NK-92 treated with Interleukin-12 subunit alpha and Interleukin-12 subunit beta, amount 100 ng/mL, for 24 hours (cell line): ENCODE data around the gene ERVW-1.
A peak's percentile ranks its signal among the peaks of the same experiment; 100 is the strongest.
"Not testable (repeated sequence)": the region's sequence is repeated elsewhere in the genome, so short reads cannot be mapped to it uniquely, and the experiment has no call there.

ENCODE experiments used
- DNase-seq: peaks from one replicate; lab custom pipeline; 2025; lab: John Stamatoyannopoulos, UW

ERVW-1 gene

DNA sequence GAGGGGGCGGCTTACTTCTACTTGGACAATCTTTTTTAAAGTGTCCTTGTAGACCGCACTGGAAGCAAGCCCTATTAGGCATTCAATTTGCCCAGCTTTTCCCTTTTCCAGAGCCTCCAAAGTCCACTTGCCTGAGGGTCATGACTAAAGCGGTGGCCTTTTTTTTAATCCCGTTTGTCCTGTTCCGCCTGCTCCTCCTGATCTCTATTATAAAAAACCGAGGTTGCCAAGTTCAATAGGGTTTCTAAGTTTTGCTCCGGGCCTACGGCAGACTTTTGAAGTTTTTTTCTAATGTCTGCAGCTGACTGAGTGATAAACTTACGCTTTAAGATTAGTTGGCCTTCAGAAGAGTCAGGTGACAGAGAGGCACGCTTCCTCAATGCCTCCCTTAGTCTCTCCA, 3.8 kb downstream of the ERVW-1 start:
- not testable (repeated sequence) for DNase-seq

DNA sequence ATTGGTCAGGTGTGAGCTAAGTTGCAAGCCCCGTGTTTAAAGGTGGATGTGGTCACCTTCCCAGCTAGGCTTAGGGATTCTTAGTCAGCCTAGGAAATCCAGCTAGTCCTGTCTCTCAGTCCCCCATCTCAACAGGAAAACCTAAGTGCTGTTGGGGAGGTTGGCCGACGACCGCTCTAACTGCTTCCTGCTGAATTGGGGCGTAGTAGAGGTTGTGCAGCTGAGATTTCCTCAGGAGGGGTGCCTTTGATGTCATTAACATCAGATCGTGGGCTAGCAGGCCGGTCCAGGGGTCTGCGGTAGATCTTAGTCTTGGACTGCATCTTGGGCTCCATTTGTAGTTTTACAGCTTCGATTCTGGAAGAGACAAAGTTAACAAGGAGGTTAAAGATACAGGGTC, 9.2 kb downstream of the ERVW-1 start:
- not testable (repeated sequence) for DNase-seq

DNA sequence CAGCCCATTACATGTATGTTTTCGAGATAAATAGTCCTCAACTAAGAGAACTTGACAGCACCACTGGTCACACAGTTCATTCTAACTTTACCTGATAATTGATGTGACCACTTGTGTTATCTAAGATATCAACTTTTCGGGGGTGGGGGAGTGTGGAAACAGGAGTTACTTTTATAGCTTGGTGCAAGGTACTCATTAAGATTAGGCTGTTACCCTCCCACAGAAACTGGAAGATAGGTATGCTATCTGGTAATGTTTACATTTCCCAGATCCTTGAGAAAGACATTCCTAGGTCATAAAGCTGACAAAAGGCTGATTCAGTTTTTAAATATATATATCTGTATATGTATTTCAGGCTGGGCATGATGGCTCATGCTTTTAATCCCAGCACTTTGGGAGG, 11.1 kb downstream of the ERVW-1 start:
- no peak for DNase-seq

DNA sequence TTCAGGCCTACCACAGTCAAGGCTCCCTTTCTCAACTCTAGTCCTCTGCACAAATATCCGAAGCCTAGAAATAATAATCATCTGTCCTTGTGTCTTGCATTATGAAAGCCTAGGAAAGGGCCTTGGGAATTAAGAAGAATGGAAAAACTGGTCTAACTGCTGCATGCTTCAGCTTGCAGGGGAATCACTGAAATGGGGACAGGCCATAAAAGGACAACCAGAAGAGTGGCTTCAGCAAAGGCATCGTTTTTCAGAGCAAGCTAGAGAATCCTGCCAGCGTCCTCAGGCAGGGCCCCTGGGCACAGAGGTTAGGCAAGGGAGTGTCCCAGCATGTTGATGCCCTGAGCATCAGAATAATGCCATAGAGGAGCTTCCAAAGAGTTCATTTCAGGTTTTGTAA, 13.2 kb downstream of the ERVW-1 start:
- DNase-seq = no peak

DNA sequence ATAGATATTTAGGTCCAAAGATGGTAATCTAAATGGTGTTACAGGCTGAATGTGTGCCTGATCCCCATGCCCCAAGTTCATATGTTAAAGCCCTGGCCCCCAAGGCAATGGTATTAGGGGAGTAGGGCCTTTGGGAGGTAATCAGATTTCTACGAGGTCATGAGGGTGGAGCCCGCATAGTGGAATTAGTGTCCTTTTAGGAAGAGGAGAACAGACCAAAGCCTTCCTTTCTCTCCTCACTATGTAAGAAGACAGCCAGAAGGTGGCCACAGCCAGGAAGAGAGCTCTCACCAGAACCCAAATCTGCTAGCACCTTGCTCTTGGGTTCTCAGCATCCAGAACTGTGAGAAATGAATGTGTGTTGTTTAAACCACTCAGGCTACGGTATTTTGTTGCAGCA, 15.2 kb downstream of the ERVW-1 start:
- DNase-seq = no peak

DNA sequence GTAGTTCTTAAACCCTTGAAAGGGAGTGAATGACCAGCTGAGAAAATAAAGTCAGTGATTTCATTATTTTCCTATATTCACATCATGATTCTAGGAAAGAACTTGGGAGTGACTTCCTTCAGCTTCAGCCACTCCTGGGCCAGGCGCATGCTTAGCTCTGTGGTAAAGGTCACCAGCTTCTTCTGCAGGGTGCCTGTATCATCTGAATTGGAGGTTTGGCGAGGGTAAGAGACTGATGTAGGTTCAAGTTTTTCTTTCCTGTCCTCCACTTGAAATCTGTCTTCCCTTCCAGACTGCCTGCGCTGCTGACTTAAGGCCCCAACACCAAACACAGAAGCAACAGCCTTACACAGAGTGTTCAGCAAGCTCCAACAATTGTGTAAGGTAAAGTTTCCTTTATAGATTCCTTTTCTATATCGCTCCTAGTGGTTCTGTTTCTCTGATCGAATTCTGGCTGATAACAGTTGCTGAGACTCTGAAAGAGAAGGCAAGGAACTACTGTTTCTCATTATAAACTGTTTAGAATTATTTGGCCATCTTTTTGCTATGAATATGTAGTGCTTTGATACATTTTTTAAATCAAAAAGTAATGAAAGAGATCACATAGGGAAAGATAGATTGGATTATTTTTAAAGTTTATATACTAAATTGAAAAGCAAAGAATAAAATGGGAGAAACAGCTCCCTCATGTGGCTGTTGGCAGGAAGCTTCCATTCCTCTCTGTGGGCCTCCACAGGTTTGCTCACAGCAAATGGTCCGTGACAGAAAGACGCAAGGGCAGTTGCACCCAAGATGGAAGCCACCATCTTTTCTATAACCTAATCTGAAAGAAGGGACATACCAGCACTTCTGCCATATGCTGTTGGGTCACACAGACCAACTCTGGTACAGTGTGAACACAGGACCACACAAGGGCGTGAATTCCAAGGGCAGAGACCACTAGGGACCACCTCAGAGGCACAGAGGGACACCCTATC, 16.4 kb downstream of the ERVW-1 start:
- DNase-seq = no peak

DNA sequence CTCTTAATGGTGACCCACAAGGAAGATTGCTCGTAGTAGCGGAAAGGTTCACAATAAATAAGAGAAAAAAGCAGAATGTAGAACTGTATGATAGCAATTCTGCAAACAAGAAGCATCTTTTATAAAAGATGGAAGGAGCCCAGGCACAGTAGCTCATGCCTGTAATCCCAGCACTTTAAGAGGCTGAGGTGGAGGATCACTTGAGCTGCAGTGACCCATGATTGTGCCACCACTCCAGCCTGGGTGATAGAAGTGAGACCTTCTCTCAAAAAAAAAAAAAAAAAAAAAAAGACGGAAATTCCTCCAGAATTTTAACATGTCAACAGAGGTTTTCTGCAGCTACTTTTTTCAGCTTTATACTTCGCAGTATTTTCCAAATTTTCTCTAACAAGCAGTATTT, 17.2 kb downstream of the ERVW-1 start:
- DNase-seq = no peak

DNA sequence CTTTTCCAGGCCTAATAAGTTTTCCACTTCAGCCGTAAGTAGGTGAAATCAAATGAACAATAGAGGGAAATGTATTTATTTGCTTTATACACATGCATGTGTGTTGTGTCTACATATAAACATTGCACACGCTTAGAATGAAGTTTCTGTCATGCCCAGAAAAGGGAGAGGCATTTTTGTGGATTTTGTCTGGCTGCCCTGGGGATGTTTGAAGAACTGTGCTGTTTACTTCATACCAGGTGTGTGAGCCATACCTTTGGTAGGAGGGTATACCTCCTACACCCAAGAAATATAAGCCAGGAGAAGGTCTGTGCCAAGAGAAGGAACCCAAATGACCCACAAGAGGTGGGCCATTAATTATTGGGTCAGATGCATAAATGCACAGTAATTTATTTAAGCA, 17.6 kb downstream of the ERVW-1 start:
- no peak for DNase-seq

DNA sequence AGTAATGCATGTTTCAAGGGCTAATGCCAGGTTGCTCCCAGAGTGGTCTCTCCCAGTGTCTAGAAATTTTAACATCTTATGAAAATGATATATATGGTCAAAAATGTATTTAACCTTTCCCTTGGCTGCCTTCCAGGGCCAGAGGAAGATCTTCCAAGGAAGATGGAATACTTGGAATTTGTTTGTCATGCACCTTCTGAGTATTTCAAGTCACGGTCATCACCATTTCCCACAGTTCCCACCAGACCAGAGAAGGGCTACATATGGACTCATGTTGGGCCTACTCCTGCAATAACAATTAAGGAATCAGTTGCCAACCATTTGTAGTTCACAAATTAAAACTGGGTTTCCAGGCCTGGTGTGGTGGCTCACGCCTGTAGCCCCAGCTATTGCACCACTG, 21.5 kb downstream of the ERVW-1 start:
- DNase-seq = no peak

DNA sequence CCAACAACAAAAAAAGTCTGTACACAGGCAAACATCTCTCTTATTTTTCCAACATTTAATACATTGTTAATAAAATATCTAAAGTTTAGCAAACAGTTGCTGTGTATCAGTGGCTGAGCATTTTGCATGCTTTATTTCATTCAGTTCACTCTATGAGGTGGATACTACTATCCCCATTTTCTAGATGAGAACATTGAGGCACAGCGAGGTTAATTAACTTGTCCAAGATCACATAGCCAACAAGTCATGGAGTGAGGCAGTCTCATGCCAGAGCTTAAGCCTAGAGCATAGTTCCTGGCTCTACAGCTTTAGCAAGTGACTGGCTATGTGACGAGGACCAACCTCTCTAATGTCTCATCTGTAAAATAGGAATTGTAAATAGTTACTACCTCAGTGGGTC, 26.1 kb downstream of the ERVW-1 start:
- no peak for DNase-seq

DNA sequence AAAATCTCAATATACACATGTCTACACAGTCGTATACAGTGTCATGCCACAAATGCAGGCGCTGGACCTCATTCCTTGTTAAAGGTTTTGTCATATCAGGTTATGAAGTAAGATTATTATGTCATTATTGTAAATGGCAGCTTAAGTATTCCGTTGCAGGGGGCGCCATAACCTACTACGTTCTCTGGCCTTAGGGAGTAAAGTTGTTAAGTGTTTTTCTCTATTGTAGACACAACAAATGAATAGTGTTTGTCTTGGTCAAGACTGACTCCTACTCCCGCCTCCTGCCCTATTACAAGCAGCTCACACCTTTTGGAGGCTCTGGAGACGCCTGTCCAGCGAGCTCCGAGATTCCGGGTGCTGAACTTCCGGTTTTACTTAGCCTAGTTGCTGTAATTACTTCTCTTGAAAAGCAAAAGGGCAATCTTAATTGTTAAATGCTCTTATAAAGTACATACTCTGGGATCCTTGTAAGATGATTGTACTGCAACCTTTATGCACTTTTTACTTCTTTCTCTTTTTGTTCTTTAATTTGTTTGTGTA, 29.5 kb downstream of the ERVW-1 start:
- peak; percentile 65 for DNase-seq

DNA sequence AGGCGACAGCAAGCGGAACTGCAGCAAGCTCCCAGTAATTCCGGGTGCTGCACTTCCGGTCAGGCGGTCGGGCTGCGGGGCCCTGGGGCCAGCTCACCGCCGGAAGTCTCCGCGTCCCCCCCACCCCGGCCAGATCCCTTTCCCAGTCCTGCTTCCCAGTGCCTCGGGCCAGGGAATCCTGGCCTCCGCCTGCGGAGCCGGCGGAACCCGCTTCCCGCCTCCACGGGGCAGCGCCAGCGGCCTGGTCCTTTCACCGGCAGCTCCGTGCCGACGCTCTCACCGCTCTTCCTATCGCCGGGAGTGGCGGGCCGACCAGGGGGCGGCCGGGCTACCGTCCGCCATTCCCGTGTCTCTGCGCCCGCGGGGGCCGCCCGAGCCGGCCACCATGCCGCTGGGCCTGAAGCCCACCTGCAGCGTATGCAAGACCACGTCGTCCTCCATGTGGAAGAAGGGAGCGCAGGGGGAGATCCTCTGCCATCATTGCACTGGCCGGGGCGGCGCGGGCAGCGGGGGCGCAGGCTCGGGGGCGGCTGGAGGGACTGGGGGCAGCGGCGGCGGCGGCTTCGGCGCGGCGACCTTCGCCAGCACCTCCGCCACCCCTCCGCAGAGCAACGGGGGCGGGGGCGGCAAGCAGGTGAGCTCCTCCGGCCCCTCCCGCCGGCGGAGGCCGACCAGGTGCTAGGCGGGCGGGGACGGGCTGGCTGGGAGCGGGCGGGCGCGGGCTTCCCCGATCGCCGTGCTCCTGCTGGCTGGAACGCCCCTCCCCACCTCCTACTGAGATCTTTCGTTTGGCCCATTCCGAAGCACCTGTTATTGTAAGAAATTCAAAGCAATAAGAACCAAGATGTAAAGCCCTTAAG, 30.2 kb downstream of the ERVW-1 start, which contains the start of gene GATAD1:
GATAD1 (plus strand) TSS at position 138 of the 860 bp plus-strand sequence; CDS start at position 386, 248 bp downstream.
- peak; percentile 86 for DNase-seq

DNA sequence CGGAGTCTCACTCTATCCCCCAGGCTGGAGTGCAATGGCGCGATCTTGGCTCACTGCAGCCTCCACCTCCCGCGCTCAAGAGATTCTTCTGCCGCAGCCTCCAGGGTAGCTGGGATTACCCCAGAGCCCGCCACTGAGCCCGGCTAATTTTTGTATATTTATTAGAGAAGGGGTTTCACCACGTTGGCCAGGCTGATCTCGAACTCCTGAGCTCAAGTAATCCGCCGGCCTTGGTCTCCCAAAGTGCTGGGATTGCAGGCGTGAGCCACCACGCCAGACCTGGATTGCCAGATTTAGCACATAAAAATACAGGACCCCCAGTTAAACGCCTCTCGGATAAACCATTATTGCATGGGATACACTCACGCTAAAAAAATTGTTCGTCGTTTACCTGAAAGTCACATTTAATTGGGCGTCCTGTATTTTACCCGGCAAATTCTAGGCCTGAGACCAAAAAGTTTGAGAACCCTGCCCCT, 30.8 kb downstream of the ERVW-1 start:
- no peak for DNase-seq

DNA sequence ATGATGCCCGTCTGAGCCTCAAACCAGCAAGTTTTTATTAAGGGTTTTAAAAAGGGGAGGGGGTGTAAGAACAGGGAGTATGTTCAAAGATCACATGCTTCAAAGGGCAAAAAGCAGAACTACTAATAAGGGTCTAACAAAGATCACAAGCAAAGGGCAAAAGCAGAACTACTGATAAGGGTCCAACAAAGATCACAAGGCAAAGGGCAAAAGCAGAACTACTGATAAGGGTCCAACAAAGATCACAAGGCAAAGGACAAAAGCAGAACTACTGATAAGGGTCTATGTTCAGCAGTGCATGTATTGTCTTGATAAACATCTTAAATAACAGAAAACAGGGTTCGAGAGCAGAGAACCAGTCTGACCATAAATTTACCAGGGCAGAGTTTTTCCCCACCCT, 35.0 kb downstream of the ERVW-1 start:
- not testable (repeated sequence) for DNase-seq

DNA sequence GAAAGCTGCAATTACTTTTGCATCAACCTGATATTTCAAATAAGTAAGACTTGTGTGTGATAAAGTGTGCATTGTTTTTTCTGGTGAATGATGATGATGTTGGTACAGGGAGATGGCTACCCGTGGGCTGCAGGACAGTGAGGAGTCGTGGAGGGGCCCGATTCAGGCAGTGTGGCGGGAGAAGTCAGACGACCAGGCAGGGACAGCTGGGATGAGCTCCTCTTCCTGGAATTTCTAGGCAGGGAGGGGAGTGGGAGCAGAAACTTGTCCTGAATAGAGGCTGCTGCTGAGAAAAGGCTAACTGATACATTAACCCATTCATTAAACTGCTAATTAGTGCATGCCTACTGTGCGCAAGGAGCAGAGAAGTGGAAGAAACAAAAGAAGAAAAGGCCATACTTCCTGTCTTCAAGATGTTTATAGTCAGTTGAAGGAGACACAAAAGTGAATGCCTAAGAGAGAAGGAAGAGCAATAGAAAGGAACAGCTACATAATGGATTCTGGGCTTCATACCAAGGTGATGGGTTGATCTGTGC, 39.7 kb downstream of the ERVW-1 start:
- no peak for DNase-seq

DNA sequence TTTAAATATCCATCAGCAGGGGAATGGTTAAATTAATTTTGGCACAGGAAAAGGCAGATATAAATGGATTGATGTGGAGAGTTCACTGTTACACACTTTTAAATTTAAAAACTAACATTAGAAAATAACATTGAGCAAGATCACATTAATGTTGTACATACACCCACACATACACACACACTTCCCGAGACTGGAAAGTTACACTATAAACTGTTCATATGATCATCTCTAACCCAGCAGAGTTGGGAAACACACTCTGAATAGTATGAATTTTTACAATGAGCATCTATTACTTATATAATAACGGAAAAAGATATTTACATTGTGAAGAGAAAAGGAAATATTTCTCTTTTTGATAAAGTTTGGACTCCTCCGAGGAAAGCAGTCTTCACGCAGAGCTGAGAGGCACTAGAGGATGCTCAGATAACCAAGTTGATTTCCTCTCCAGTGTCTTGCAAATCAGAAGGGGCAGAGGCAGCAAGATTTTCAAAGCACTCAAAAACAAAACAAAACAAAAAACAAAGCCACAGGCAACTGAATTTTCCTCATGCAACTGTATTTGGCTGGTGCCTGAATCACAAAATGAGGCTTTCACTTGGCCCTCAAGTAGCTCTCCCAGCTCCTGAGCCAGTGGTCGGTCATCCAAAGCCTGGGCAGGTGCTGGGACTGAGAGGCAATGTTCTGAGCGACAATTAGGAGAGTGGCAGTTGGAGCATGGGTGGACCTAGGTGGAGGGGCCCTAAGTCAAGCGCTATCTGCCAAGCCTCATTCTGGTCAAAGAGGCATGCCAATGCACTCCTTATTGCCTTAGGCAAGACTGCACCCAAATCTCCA, 40.9 kb downstream of the ERVW-1 start:
- no peak for DNase-seq

DNA sequence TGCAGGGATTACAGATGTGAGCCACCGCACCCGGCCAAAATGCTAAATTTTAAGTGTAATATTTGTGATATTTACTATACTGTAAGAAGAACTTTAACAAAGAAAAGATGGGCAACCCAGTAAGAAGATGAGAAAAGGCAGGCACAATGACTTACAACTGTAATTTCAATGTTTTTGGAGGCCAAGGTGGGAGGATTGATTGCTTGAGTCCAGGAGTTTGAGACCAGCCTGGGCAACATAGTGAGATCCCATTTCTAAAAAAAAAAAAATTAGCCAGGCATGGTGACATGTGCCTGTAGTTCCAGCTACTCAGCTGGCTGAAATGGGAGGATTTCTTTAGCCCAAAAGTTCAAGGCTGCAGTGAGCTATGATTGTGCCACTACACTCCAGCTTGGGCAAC, 42.2 kb downstream of the ERVW-1 start:
- DNase-seq = no peak

DNA sequence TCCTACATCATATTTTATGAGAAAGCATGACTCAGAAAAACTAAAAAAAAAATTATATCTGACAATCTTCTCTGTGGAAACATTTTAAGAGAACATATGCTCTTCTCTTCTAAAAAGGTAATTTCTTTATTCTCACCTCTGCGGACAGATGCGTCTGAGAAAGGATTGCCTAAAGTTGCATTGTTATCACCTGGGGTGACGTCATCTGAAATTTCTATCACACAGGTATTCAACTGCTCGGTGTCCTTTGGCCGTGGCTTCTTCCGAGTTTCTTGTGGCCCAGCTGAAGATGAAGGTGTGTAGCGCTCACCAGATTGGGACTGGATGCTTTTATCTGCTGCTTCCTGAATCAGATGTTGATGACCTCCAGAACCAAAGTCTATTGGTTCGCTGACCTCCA, 44.7 kb downstream of the ERVW-1 start:
- no peak for DNase-seq

DNA sequence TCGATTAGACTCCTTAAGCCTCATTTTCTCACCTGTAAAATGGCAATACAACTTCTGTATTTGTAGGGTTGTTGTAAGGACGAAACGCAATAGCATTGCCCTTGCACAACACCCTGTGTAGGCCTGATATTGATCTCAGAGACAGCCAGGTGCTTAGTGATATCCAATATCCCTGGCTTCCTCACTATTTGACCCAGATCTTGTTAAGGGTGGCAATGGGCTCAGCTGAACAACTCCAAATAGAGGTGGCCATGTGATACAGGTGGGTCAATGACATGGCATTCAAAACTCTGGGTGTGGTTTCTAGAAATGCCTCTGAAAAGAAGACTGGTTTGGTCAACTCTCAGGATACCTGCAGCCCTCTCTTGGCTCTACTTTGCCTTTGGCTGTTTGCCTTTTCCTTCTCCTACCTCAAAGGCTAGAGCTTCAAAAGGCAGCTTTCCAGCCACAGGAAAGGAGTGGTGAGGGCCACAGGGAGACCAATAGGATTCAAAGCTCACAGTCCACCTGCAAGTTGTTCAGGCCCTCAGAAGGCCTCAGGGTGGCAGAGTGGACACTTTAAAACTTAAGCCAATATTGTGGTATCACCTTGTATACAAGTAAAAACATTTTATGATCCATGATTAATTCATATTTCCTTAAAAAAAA, 45.3 kb downstream of the ERVW-1 start:
- no peak for DNase-seq

DNA sequence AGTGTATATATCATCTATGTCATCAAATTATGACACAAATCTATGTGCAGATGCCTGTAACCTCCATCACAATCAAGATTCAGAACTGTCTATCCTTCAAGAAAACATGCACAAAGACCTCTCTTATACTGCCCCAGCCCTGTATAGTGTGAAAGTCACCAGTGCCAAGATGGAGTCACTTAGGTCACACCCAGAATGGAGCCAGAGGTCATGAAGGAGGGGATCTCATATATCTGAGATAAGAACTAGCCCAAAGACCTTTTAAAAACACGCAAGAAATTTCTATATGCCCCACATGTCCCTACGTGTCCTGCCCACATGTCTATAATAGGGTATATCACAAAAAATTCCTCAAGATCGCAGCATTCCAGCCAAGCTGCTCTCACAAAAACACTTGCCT, 50.6 kb downstream of the ERVW-1 start:
- DNase-seq = no peak
